H1 (cell line): ENCODE measurements around the gene ZNF280B. TPM values are rescaled to one million over a fixed set of nuclear protein-coding genes. Genes with fewer than 3 reads are reported as not detected.

Experiments used
- HDAC6 ChIP-seq: IDR thresholded peaks from one replicate; pipeline ENCODE4 v1.7.1; 2012; ENCODE audit warnings: low read depth, mild to moderate bottlenecking, inconsistent platforms, low read length, moderate library complexity
- PHF8 ChIP-seq: fragments of 200-600 bp; sonication (generic); conservative IDR thresholded peaks from 2 replicates; pipeline ENCODE4 v1.7.1; 2012; ENCODE audit warnings: low read depth, mild to moderate bottlenecking, inconsistent platforms, low read length, moderate library complexity
- POLR2A ChIP-seq, 2 experiments: IDR thresholded peaks; 1 replicate in 1 of 2; 2 replicates in 1 of 2; pipeline ENCODE4 v1.6.1; 2011; ENCODE audit warnings: low read depth in 2 of 2, low read length in 2 of 2, mild to moderate bottlenecking in 2 of 2; ENCODE audit errors: control extremely low read depth in 1 of 2
- RBBP5 ChIP-seq: IDR thresholded peaks from 2 replicates; pipeline ENCODE4 v1.7.1; 2012; ENCODE audit warnings: low read depth, mild to moderate bottlenecking, inconsistent platforms, low read length, moderate library complexity, borderline replicate concordance
- SIRT6 ChIP-seq: IDR thresholded peaks from one replicate; pipeline ENCODE4 v1.7.1; 2012; ENCODE audit warnings: low read length, inconsistent platforms
- polyA plus RNA-seq, 7 experiments: library from polyadenylated mRNA; depleted of rRNA in 3 of 7; stranded (reverse) in 5 of 7; unstranded in 2 of 7; fragments of >200 nt in 5 of 7; fragments of 200-250 nt in 2 of 7; gene quantifications; 1 replicate in 5 of 7; 2 replicates in 1 of 7; 4 replicates in 1 of 7; pipeline versions ENCODE4 v1.2.1 to v1.2.3, GENCODE V29; 2011 to 2013; ENCODE audit warnings: missing spikeins in 2 of 7, mixed read lengths in 2 of 7
- total RNA-seq: library from RNA; stranded (reverse); fragmentation: NEBNext Ultra II Directional; extraction: Animal tissue kit (Norgen Biotek cat#: 25700); gene quantifications from 2 replicates; pipeline ENCODE4 v1.2.1, GENCODE V29; 2021

ZNF280B gene
- total and polyA plus RNA-seq, 2 of the 8 experiments (the other 6 are each of a cell fraction or from before 2014, with no cell fraction given) = 4.8 to 11.7 TPM

- TF ChIP-seq HDAC6 = no peak
- TF ChIP-seq POLR2A (IDR thresholded peaks at IDR 0.05; ENCODE audit: control extremely low read depth in 1 of 2, low read depth in 2 of 2, low read length in 2 of 2) = no peak
- TF ChIP-seq SIRT6 = no peak
- TF ChIP-seq PHF8 = no peak
- TF ChIP-seq RBBP5 = no peak
Observed at GRCh38 chr22:22452211-22452610, 56.3 kb downstream of the ZNF280B start (continued).
